Adrenal gland (tissue), 5 donors: ENCODE data around the gene ANKRD37.

Source experiments
- CTCF ChIP-seq, 6 experiments: fragments of 450-650 bp in 4 of 6; fragments of 200-600 bp in 2 of 6; sonication (generic) in 1 of 6; IDR thresholded peaks; 1 replicate in 5 of 6; 2 replicates in 1 of 6; pipeline versions ENCODE4 v1.5.1 to v1.8.0; 2016 to 2021; ENCODE audit warnings: antibody characterized with exemption in 6 of 6, mild to moderate bottlenecking in 2 of 6, moderate library complexity in 1 of 6
- POLR2A ChIP-seq, 2 donors: fragments of 450-650 bp; IDR thresholded peaks; one replicate each; pipeline ENCODE4 v1.6.1; 2017; ENCODE audit warnings: antibody characterized with exemption in 2 of 2, mild to moderate bottlenecking in 2 of 2, moderate library complexity in 1 of 2
- donor health status: DM: no; HTN: no; CAD: no.

GRCh38 chr4:185361872-185362271, 34.8 kb upstream of the ANKRD37 start:
- TF ChIP-seq CTCF (IDR thresholded peaks at IDR 0.05) (no peak), POLR2A (IDR thresholded peaks at IDR 0.05) (no peak)
